Measurements from ENCODE around the gene AKAP11.

AKAP11 gene

DNA sequence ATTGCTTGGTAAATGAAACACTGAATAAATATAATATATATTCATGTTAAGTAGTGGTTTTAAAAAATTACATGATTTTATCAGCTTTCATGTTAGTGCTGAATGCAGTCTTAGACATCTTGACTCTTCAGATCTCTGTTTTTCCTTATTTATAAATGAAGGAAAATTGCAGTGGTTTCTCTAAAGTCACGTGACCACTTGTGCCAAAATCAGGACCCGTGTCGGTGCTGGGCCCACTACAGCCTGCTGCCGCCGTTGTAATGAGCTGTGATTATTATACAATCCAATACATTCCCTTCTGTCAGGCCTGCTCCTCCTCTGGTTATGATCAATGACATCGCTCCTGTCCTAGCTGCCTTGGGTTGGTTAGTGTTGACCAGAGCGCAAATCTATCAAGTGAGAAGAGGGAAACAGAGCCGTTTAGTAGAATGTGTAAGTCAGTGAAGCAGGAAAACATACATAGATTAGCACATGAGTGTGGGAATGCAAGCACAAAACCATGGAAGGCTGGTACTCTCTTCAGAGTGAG lies 88.2 kb downstream of the AKAP11 start:
- TF ChIP-seq, protein P1, sequence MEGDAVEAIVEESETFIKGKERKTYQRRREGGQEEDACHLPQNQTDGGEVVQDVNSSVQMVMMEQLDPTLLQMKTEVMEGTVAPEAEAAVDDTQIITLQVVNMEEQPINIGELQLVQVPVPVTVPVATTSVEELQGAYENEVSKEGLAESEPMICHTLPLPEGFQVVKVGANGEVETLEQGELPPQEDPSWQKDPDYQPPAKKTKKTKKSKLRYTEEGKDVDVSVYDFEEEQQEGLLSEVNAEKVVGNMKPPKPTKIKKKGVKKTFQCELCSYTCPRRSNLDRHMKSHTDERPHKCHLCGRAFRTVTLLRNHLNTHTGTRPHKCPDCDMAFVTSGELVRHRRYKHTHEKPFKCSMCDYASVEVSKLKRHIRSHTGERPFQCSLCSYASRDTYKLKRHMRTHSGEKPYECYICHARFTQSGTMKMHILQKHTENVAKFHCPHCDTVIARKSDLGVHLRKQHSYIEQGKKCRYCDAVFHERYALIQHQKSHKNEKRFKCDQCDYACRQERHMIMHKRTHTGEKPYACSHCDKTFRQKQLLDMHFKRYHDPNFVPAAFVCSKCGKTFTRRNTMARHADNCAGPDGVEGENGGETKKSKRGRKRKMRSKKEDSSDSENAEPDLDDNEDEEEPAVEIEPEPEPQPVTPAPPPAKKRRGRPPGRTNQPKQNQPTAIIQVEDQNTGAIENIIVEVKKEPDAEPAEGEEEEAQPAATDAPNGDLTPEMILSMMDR (conservative IDR thresholded peaks at IDR 0.05; ENCODE audit: low read length), result no peak
- DNase-seq (ENCODE audit: low read depth), result no peak
- H3K4me3 ChIP-seq (ENCODE audit: low read length), result no peak overlapping the region

DNA sequence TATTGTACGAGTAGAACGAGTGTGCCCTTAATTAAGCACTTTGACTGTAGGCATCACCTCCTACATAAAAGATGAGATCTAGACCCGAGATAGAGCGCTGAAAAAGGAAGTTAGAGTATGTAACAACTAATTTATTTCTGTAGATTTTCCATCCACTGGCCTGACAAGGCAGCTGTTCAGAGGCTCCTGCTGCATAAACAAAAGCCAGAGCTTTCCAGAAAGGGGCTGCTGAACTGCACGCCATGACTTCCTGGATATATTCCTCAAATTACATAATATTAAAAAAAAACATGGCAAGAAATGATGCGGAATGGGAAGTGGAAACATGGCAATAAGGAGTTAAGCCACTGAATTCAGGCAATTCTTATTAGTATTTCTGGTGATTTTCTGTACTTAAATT lies 89.7 kb downstream of the AKAP11 start:
- TF ChIP-seq, protein P1 (conservative IDR thresholded peaks at IDR 0.05; ENCODE audit: low read length), result no peak
- no peak overlapping the region for H3K4me3 ChIP-seq (ENCODE audit: low read length)
- no peak for DNase-seq (ENCODE audit: low read depth)

DNA sequence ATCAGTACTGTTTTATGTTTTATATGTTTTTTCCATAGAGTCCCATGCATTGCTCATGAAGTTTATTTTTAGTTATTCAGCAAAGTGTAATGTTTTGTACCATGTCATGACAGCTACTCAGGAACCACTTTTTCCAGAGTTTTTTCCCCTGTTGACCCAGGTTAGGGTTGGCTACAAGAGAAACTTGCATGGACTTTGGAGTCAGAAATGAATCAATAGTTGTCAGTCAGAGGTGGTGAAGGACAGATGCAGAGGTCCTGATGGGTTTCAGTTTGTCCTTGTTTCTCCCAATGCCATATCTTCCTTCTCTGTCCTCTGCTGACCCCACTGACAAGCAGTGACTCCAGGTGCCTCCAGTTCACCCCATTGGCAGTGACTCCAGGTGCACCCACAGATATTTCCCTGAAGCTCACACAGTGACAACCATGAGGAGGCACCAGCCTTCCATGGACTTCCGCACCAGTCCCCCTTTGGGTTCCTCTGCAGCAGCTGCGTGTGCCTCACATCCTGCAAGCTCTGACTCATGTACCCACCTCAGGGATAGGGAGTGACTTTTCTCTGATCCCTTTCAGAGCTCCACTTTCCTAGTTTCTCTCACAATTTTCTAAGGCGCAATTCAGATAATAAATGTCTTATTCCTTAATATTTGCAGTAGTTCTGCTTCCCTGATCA lies 92.1 kb downstream of the AKAP11 start:
- DNase-seq (ENCODE audit: low read depth), result no peak
- TF ChIP-seq, protein P1 (conservative IDR thresholded peaks at IDR 0.05; ENCODE audit: low read length), result no peak
- H3K4me3 ChIP-seq (ENCODE audit: low read length), result no peak overlapping the region

DNA sequence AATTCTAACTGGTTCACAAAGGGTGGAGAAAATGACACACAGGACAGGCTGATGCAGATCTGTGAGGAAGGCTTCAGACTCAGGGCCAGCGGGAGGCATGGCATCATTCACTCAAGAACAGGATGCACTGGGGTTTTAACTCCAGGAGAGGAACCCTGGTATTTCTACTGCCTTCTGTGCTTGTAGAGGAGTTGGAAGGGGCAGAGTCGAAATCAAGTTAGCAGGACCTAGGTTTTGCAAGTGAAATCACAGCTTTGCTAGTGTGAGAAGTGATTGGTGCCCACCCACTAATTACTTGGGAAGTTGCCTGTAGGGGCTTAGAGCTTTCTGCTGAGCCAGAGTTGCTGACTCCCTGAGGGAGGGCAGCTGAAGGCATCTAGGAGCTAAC lies 92.7 kb downstream of the AKAP11 start:
- TF ChIP-seq, protein P1 (conservative IDR thresholded peaks at IDR 0.05; ENCODE audit: low read length), result no peak
- no peak for DNase-seq (ENCODE audit: low read depth)
- H3K4me3 ChIP-seq (ENCODE audit: low read length), result no peak overlapping the region

DNA sequence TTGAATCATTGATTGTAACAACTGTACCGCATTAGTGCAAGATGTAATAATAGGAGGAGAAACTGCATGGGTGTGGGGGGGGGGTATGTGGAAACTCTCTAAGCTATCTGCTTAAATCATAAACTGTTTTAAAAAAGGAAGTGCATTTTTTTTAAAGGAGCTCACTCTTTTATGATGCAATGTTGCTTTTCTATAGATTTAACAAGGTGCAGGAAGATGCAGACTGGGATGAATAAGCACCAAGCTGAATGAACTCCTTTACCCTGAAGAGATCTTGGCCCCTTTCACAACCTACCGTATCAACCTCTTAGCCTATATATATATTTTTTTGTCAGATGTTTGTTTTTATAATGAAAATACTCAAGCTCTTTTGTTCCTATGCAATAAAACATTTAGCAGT lies 95.9 kb downstream of the AKAP11 start:
- TF ChIP-seq, protein P1 (conservative IDR thresholded peaks at IDR 0.05; ENCODE audit: low read length), result no peak
- no peak for DNase-seq (ENCODE audit: low read depth)
- H3K4me3 ChIP-seq (ENCODE audit: low read length), result no peak overlapping the region

DNA sequence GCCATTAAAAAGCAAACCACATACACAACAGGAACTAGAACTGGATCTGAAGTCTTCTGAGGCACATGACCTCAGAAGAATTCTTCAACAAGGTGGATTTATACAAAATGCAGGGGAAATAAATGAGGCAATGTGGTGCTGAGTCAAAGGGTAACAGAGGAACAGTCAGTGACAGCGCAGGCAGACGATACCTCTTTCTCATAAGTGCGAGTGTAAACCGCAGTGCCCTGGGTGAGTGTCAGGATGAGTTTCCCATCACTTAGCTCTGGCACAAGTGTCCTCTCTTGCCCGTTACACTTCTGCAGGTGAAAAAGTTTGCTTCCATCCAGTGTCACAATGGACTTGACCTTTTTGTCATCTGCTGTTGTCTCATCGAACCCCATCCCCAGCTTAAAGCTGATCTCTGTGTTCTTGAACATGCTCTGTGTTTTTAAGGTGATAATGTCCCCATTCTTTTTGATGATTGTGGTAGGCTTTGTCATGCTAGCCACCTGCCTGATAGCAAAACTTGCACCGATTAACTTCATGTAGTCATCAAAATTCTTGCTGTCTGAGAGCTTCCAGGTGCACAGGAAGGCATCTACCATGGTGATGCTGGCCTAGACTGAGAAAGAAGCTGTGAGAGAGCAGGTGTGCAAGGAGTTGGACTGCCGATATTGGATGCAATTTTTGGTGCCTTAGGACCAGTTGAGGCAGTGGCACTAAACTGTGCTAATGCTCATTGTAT lies 97.3 kb downstream of the AKAP11 start:
- DNase-seq (ENCODE audit: low read depth), result no peak
- no peak overlapping the region for H3K4me3 ChIP-seq (ENCODE audit: low read length)
- TF ChIP-seq, protein P1 (conservative IDR thresholded peaks at IDR 0.05; ENCODE audit: low read length), result no peak

DNA sequence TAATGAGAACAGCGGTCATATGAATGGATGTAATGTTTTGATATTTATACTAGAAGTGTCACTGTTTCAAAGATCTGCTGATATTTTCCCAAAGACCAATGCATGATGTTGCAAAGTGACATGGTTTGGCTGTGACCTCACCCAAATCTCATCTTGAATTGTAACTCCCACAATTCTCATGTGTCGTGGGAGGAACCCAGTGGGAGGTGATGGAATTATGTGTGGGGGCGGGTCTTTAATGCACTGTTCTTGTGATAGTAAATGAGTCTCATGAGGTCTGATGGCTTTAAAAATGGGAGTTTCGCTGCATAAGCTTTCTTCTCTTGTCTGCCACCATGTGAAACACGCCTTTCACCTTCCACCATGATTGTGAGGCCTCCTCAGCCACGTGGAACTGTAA lies 98.3 kb downstream of the AKAP11 start:
- TF ChIP-seq, protein P1 (conservative IDR thresholded peaks at IDR 0.05; ENCODE audit: low read length), result no peak
- no peak overlapping the region for H3K4me3 ChIP-seq (ENCODE audit: low read length)
- DNase-seq (ENCODE audit: low read depth), result no peak

Data from AG10803 (cell line).